Fibroblast of the aortic adventitia (primary cell): ENCODE results near the gene ARHGEF12. TPM values are rescaled to one million over a fixed set of nuclear protein-coding genes. Genes with fewer than 3 reads are reported as not detected.

ENCODE experiments used
- DNase-seq: peaks from one replicate; pipeline ENCODE4 v3.0.0-alpha.2; 2010; ENCODE audit warnings: low read depth
- H3K4me3 ChIP-seq: 2 replicates; pipeline ENCODE4 v1.5.1; 2011; ENCODE audit warnings: low read depth, mild to moderate bottlenecking, control low read depth, low read length, moderate library complexity
- total RNA-seq: library from RNA; depleted of rRNA; stranded (reverse); fragments of >200 nt; gene quantifications from 2 replicates; pipeline ENCODE4 v1.2.3, GENCODE V29; 2012; ENCODE audit warnings: low replicate concordance
- TF ChIP-seq, protein P1 (sequence below): IDR thresholded peaks from 2 replicates; pipeline ENCODE4 v1.5.1; 2011; ENCODE audit warnings: mild to moderate bottlenecking, low read length, control low read depth, inconsistent platforms; ENCODE audit not compliant: insufficient read depth

The ARHGEF12 gene
- total RNA-seq, 1 donor, result 103 TPM

DNA sequence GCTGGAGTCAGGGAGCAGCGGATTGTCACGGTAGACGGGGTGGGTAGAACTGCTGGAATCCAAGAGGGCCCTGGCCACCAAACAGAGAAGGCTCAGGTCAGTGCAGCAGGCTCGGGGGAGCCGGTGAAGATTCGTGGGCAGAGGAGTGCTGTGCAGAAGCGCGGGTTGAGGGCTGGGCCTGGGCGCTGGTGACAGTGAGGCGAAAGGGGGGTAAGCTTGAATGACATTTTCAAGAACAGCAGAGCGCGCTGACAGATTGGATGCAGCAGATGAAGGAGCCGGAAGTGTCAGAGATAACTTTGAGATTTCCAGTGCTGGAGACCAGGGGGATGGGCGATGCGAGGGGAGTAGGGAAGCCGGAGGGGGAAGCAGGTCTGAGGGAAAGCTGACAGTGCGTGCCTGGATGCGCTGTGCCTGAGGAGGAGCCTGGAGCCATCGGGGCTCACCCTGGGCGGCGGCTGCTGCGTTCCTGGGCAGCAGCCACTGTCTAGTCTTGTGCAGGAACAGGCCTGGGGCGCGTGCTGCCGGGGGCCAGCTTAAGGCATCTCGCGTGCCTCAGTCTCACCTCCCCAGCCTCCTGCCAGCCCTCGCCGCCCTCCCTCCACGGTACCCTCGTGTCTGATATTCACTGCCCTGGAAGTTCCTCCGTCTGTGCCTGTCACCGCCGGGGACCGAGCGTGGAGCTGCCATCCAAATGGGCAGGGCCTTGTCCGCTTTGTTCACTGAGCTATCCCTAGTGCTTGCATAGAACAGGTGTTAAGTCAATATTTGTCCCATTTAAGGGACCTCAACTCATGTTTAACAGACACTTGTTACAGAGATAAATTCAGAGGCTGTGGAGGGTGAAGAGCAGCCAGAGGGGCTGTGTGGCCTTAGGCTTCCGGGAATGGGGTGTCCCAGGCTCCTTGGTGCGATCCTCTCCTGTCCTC lies 180.5 kb downstream of the ARHGEF12 start:
- no peak overlapping the region for H3K4me3 ChIP-seq
- DNase-seq, result no peak
- TF ChIP-seq, protein P1, sequence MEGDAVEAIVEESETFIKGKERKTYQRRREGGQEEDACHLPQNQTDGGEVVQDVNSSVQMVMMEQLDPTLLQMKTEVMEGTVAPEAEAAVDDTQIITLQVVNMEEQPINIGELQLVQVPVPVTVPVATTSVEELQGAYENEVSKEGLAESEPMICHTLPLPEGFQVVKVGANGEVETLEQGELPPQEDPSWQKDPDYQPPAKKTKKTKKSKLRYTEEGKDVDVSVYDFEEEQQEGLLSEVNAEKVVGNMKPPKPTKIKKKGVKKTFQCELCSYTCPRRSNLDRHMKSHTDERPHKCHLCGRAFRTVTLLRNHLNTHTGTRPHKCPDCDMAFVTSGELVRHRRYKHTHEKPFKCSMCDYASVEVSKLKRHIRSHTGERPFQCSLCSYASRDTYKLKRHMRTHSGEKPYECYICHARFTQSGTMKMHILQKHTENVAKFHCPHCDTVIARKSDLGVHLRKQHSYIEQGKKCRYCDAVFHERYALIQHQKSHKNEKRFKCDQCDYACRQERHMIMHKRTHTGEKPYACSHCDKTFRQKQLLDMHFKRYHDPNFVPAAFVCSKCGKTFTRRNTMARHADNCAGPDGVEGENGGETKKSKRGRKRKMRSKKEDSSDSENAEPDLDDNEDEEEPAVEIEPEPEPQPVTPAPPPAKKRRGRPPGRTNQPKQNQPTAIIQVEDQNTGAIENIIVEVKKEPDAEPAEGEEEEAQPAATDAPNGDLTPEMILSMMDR, result no peak

DNA sequence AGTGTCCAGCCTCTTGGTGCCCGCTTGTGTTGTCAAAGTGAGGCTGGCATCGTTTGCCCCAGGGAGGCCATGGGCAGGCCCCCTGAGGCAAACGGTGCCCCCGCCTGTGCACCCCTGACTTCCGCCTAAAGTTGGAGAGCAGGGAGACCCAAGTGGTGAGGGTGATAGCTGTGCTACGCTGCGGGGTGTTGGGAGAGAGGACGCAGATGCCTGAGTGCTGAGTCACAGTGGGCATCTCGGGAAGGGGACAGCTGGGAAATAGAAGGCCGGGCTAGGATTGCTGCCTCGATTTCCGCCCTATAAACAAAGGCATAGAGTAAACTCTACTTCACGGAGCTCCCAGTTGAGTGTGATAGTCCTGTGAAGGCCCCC lies 181.2 kb downstream of the ARHGEF12 start:
- no peak for DNase-seq
- TF ChIP-seq, protein P1, result no peak
- H3K4me3 ChIP-seq, result no peak overlapping the region

- no peak overlapping the region for H3K4me3 ChIP-seq
- DNase-seq, result no peak
- TF ChIP-seq, protein P1, result no peak
These were observed 181.6 kb downstream of the ARHGEF12 start for GRCh38 chr11:120517801-120518291.

DNA sequence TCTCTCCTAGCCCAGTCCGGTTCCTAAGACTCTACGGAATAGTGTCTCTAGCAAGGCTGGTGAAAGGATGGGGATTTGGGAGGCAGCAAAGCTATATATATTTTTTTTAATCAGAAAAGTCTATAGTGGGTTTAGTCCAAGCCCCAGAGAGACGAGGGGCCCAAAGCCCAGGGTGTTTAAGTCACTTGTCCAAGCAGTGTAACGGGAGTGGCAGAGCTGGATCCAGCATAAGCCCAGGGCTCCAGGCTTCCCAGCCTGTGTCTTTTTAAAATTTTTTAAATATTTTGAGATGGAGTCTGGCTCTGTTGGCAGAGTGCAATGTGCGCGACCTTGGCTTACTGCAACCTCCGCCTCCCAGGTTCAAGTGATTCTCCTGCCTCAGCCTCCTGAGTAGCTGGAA lies 182.1 kb downstream of the ARHGEF12 start:
- no peak overlapping the region for H3K4me3 ChIP-seq
- TF ChIP-seq, protein P1, result no peak
- no peak for DNase-seq

DNA sequence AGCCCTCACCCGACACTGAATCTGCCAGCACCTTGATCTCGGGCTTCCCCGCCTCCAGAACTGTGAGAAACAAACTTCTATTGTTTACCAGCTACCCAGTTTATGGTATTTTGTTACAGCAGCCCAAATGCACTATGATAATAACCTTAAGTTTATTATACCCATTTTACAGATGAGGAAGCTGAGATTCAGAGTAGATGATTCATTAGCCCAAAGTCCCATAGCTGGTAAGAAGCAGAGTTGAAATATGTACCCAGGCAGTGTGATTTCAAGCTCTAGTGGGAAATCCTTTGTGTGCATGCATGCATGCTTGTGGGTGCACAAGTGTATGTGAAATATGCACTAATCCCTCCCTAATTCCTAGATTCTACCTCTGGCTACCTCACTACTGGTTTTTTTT lies 183.3 kb downstream of the ARHGEF12 start:
- TF ChIP-seq, protein P1, result no peak
- DNase-seq, result no peak
- no peak overlapping the region for H3K4me3 ChIP-seq

GRCh38 chr11:120520091-120520822 lies 184.0 kb downstream of the ARHGEF12 start:
- no peak overlapping the region for H3K4me3 ChIP-seq
- TF ChIP-seq, protein P1, result no peak
- DNase-seq, result no peak
